GM18867 (cell line): ENCODE results near the gene MAST2.

Experiments
- ATAC-seq: cut with Tn5 transposase; IDR thresholded peaks from one replicate; pipeline ENCODE4 v1.9.1; 2021; ENCODE audit warnings: mild to moderate bottlenecking, moderate library complexity; ENCODE audit not compliant: unreplicated experiment

Gene MAST2

GRCh38 chr1:45974541-45975269 is 171.3 kb downstream of the MAST2 start:
- no peak for ATAC-seq

GRCh38 chr1:45976623-45977022 is 173.2 kb downstream of the MAST2 start:
- no peak for ATAC-seq

- ATAC-seq = no peak
Observed at GRCh38 chr1:45979074-45979777, 175.8 kb downstream of the MAST2 start.

- no peak for ATAC-seq
Observed at GRCh38 chr1:45979778-45980176, 176.4 kb downstream of the MAST2 start.

- ATAC-seq = no peak
Observed at GRCh38 chr1:45982359-45982758, 178.9 kb downstream of the MAST2 start.

- no peak for ATAC-seq
Observed at GRCh38 chr1:45983967-45984366, 180.6 kb downstream of the MAST2 start.

GRCh38 chr1:45987204-45987603 is 183.8 kb downstream of the MAST2 start:
- no peak for ATAC-seq

- ATAC-seq = no peak
Observed at GRCh38 chr1:45989249-45989648, 185.8 kb downstream of the MAST2 start.

- ATAC-seq = no peak
Observed at GRCh38 chr1:45994423-45994822, 191.0 kb downstream of the MAST2 start.

GRCh38 chr1:45995298-45995697 is 191.9 kb downstream of the MAST2 start:
- no peak for ATAC-seq

GRCh38 chr1:45998020-45998617 is 194.7 kb downstream of the MAST2 start:
- ATAC-seq = no peak

GRCh38 chr1:45999507-45999906 is 196.1 kb downstream of the MAST2 start:
- no peak for ATAC-seq

- no peak for ATAC-seq
Observed at GRCh38 chr1:46001081-46001785, 197.8 kb downstream of the MAST2 start.

- ATAC-seq = no peak
Observed at GRCh38 chr1:46002551-46003150, 199.2 kb downstream of the MAST2 start.

- ATAC-seq = no peak
Observed at GRCh38 chr1:46003315-46003714, 199.9 kb downstream of the MAST2 start.

GRCh38 chr1:46004492-46004891 is 201.1 kb downstream of the MAST2 start:
- ATAC-seq = no peak

- no peak for ATAC-seq
Observed at GRCh38 chr1:46005594-46005993, 202.2 kb downstream of the MAST2 start.

GRCh38 chr1:46008585-46008984 is 205.2 kb downstream of the MAST2 start:
- no peak for ATAC-seq

GRCh38 chr1:46010611-46011010 is 207.2 kb downstream of the MAST2 start:
- no peak for ATAC-seq

GRCh38 chr1:46011121-46011695 is 207.8 kb downstream of the MAST2 start:
- ATAC-seq = no peak

GRCh38 chr1:46012236-46012635 is 208.8 kb downstream of the MAST2 start:
- no peak for ATAC-seq
